Stomach (tissue), 4 donors: ENCODE data around the gene DCANP1.

Source experiments
- POLR2A ChIP-seq, 4 donors: fragments of 450-650 bp; IDR thresholded peaks; one replicate each; pipeline ENCODE4 v1.6.1; 2016; ENCODE audit warnings: antibody characterized with exemption in 4 of 4, control low read depth in 2 of 4, mild to moderate bottlenecking in 1 of 4, moderate library complexity in 1 of 4
- POLR2AphosphoS5 ChIP-seq, 3 donors: sonication (generic); formaldehyde crosslinking; IDR thresholded peaks; one replicate each; pipeline ENCODE4 v1.6.1; 2016; ENCODE audit warnings: antibody characterized with exemption in 3 of 3
- TF ChIP-seq, protein P1 (sequence below), 7 experiments: fragments of 450-650 bp in 4 of 7; fragments of 200-600 bp in 3 of 7; sonication (generic) in 3 of 7; IDR thresholded peaks; one replicate each; pipeline ENCODE4 v1.5.1; 2016 to 2019; ENCODE audit warnings: antibody characterized with exemption in 7 of 7, control low read depth in 2 of 7, mild to moderate bottlenecking in 1 of 7

DNA sequence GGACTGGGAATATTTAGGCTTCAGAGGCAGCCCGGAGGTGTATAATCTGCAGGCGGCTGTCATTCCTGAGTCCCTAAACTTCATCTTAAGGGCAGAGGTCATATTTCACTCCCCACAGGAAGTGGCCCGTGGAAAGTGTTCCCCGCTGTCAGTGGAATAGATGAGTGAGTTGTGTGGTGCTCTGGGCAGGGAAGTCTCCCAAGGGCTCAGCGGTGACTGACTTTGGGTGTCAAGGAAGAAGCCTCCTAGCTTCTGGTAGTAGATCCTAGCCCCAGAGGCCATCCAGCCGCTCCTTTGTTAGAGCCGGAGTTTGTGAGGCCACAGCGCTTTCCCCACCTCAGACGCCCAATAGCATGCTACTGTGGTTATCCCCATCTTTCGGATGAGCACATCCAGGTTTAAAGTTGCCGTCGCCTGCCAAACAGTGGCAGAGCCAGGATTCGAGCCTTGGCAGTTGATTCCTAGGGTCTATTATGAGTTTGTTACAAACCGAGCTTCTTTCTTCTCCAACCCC lies 43.9 kb upstream of the DCANP1 start:
- TF ChIP-seq, protein P1, sequence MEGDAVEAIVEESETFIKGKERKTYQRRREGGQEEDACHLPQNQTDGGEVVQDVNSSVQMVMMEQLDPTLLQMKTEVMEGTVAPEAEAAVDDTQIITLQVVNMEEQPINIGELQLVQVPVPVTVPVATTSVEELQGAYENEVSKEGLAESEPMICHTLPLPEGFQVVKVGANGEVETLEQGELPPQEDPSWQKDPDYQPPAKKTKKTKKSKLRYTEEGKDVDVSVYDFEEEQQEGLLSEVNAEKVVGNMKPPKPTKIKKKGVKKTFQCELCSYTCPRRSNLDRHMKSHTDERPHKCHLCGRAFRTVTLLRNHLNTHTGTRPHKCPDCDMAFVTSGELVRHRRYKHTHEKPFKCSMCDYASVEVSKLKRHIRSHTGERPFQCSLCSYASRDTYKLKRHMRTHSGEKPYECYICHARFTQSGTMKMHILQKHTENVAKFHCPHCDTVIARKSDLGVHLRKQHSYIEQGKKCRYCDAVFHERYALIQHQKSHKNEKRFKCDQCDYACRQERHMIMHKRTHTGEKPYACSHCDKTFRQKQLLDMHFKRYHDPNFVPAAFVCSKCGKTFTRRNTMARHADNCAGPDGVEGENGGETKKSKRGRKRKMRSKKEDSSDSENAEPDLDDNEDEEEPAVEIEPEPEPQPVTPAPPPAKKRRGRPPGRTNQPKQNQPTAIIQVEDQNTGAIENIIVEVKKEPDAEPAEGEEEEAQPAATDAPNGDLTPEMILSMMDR (IDR thresholded peaks at IDR 0.05): no peak
- TF ChIP-seq POLR2AphosphoS5 (IDR thresholded peaks at IDR 0.05): no peak
- TF ChIP-seq POLR2A (IDR thresholded peaks at IDR 0.05): no peak
